HFFc6 (cell line): ENCODE measurements around the gene KRTAP10-12. TPM values are rescaled to one million over a fixed set of nuclear protein-coding genes. Genes with fewer than 3 reads are reported as not detected.

Source experiments
- DNase-seq: peaks from one replicate; pipeline ENCODE4 v3.0.0-alpha.2; 2018
- H3K27ac Mint-ChIP-seq: 2 replicates; pipeline ENCODE4 v1.8.0; 2020; ENCODE audit warnings: mild to moderate bottlenecking, mixed read lengths
- H3K27me3 Mint-ChIP-seq: 2 replicates; pipeline ENCODE4 v1.8.0; 2021; ENCODE audit warnings: mild to moderate bottlenecking, moderate library complexity, mixed read lengths; ENCODE audit not compliant: insufficient read depth
- H3K36me3 Mint-ChIP-seq: 2 replicates; pipeline ENCODE4 v1.8.0; 2021; ENCODE audit warnings: low read depth, mixed read lengths
- H3K4me1 Mint-ChIP-seq: 2 replicates; pipeline ENCODE4 v1.8.0; 2020; ENCODE audit warnings: low read depth, mixed read lengths
- H3K4me3 Mint-ChIP-seq: 2 replicates; pipeline ENCODE4 v1.8.0; 2020; ENCODE audit warnings: mild to moderate bottlenecking, moderate library complexity, mixed read lengths
- H3K9me3 Mint-ChIP-seq: 2 replicates; pipeline ENCODE4 v1.8.0; 2020; ENCODE audit warnings: mild to moderate bottlenecking, mixed read lengths
- CTCF ChIP-seq: fragments of 200-600 bp; sonication (generic); IDR thresholded peaks from 2 replicates; pipeline ENCODE4 v1.5.0; 2021; ENCODE audit warnings: antibody characterized with exemption, mild to moderate bottlenecking
- total RNA-seq, 6 experiments: library from RNA; stranded (reverse); fragmentation: NEBNext Ultra II Directional; extraction: Animal tissue kit (Norgen Biotek cat#: 25700); gene quantifications; 2 replicates in 1 of 6; 3 replicates in 5 of 6; pipeline ENCODE4 v1.2.3, GENCODE V29; 2021

Gene KRTAP10-12
- total RNA-seq, 6 experiments from 2014 or later, result not detected

DNA sequence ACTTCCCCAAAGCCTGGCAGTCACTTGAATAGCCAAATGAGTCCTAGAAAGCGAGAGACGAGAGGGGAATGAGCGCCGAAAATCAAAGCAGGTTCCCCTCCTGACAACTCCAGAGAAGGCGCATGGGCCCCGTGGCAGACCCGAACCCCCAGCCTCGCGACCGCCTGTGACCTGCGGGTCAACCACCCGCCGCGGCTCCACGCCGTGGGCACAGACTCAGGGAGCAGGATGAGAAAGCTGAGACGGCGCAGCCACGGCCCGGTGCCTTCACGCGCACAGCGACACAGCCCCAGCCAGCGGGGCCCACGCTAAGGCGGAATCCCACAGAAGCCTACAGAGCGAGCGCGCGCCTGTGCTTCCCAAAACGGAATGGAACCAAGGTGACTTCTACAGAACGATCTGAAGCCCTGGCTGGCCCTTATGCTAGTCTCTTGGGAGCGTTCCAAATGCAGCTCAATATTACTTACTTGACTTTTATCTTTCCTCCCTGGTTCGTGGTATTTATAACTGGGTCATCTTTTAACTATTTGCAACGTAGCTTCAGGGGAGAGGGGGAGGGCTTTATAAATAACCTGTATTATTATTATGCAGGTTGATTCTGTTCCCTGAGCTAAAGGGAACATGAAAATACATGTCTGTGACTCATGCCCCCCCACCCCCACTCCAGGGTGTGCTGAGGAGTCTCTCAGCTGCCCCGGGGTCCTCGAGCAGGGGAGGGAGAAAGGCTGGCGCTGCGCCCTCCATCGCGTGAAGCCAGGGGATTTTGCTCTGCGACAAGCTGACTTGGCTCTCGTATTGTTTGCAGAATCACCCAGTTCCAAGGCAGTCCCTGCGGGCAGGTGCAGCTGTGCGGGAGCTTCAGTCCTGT, 12.7 kb downstream of the KRTAP10-12 start:
- peaks cover 11% of the 10 kb centered on the region for H3K4me1 Mint-ChIP-seq
- no peak overlapping the region for H3K4me3 Mint-ChIP-seq
- H3K27me3 Mint-ChIP-seq, result peaks cover 61% of the 10 kb centered on the region
- no peaks in the 10 kb centered on the region for H3K36me3 Mint-ChIP-seq
- no peaks in the 10 kb centered on the region for H3K9me3 Mint-ChIP-seq
- no peak overlapping the region for H3K27ac Mint-ChIP-seq
- TF ChIP-seq CTCF, result no peak
- DNase-seq, result no peak

- TF ChIP-seq CTCF, result no peak
- Mint-ChIP-seq H3K4me1 (peaks cover 11% of the 10 kb centered on the region), H3K27ac (no peak overlapping the region), H3K9me3 (no peaks in the 10 kb centered on the region), H3K4me3 (no peak overlapping the region), H3K27me3 (peaks cover 62% of the 10 kb centered on the region), H3K36me3 (no peaks in the 10 kb centered on the region)
- DNase-seq, result no peak
Measured at GRCh38 chr21:44710294-44710665, 13.3 kb downstream of the KRTAP10-12 start.

- H3K4me3 Mint-ChIP-seq, result no peak overlapping the region
Measured at GRCh38 chr21:44710756-44711326, 13.9 kb downstream of the KRTAP10-12 start.

DNA sequence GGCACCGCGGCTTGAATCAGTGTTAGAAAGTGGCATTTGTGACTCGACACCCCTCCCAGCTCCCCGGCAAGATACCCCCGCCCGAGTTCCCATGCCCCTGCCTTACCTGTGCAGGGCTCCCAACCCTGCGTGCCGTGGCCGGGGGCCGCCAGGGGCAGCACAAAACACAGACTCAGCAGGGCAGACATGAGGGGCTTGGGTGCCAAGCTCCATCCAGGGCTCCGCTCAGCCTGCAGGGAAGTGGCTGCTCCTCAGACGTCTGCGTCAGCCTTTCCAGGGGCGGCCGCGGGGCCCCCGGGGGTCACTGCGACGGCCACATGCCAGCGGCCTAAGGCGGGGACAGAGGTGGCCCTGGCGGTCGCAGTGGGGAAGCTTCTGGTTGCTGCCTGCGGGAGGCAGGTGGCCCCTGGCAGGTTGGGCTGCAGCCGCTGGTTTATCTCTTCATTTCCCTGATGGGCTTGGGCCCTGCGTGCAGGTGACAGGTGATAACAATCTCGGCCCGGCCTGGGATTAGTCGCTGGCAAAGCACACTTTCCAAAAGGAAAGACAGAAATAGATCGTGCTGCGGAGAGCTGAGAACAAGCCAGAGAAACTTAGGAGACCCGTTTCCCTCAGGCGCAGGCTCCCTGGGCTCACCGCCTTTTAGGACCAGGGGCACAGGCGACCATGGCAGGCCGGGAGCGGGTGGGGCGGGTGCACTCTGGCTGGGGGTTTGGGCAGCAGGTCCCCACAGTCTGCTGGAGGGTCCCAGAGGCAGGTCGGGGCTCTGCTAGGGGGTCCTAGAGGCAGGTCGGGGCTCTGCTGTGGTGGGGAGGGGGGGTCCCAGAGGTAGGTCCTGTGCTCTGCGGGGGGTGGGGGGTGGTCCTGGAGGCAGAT, 14.6 kb downstream of the KRTAP10-12 start, which contains the start of gene TSPEAR:
TSS of gene TSPEAR (minus strand) at position 246 of the 876 bp plus-strand sequence. CDS start at position 188, 58 bp downstream.
- Mint-ChIP-seq H3K9me3 (no peaks in the 10 kb centered on the region), H3K27me3 (peaks cover 61% of the 10 kb centered on the region), H3K4me1 (peaks cover 11% of the 10 kb centered on the region), H3K4me3 (no peak within 1 kb of the TSS), H3K27ac (no peak within 1 kb of the TSS), H3K36me3 (no peaks in the 10 kb centered on the region)
- TF ChIP-seq CTCF, result no peak
- DNase-seq, result no peak

More at GRCh38 chr21:44710756-44711326, 13.9 kb downstream of the KRTAP10-12 start:
- peaks cover 11% of the 10 kb centered on the region for H3K4me1 Mint-ChIP-seq
- H3K9me3 Mint-ChIP-seq, result no peaks in the 10 kb centered on the region
- H3K27ac Mint-ChIP-seq, result no peak overlapping the region
- no peaks in the 10 kb centered on the region for H3K36me3 Mint-ChIP-seq
- peaks cover 60% of the 10 kb centered on the region for H3K27me3 Mint-ChIP-seq
- no peak for TF ChIP-seq CTCF
- DNase-seq, result no peak

GRCh38 chr21:44712203-44713028, 15.4 kb downstream of the KRTAP10-12 start:
- DNase-seq, result no peak
- H3K4me1 Mint-ChIP-seq, result peaks cover 11% of the 10 kb centered on the region
- no peaks in the 10 kb centered on the region for H3K9me3 Mint-ChIP-seq
- TF ChIP-seq CTCF, result no peak
- H3K27me3 Mint-ChIP-seq, result peaks cover 59% of the 10 kb centered on the region
- H3K27ac Mint-ChIP-seq, result no peak overlapping the region
- H3K4me3 Mint-ChIP-seq, result no peak overlapping the region
- H3K36me3 Mint-ChIP-seq, result no peaks in the 10 kb centered on the region
